ENCODE measurements around the gene PCDHGA6.

DNA sequence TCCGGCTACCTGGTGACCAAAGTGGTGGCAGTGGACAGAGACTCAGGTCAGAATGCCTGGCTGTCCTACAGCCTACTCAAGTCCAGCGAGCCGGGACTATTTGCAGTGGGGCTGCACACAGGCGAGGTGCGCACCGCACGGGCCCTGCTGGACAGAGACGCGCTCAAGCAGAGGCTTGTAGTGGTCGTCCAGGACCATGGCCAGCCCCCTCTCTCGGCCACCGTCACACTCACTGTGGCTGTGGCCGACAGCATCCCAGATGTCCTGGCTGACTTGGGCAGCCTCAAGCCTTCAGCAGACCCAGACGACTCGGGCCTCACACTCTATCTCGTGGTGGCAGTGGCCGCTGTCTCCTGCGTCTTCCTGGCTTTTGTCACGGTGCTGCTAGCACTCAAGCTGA, 16.7 kb upstream of the PCDHGA6 start:
- TF ChIP-seq, protein P1, sequence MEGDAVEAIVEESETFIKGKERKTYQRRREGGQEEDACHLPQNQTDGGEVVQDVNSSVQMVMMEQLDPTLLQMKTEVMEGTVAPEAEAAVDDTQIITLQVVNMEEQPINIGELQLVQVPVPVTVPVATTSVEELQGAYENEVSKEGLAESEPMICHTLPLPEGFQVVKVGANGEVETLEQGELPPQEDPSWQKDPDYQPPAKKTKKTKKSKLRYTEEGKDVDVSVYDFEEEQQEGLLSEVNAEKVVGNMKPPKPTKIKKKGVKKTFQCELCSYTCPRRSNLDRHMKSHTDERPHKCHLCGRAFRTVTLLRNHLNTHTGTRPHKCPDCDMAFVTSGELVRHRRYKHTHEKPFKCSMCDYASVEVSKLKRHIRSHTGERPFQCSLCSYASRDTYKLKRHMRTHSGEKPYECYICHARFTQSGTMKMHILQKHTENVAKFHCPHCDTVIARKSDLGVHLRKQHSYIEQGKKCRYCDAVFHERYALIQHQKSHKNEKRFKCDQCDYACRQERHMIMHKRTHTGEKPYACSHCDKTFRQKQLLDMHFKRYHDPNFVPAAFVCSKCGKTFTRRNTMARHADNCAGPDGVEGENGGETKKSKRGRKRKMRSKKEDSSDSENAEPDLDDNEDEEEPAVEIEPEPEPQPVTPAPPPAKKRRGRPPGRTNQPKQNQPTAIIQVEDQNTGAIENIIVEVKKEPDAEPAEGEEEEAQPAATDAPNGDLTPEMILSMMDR (tag by site-specific recombination; IDR thresholded peaks at IDR 0.05), result no peak
- no peak for TF ChIP-seq ZNF311 (tag by site-specific recombination; IDR thresholded peaks at IDR 0.05; ENCODE audit: borderline replicate concordance)
- TF ChIP-seq YY1 (tag by site-specific recombination; IDR thresholded peaks at IDR 0.05), result no peak
- no peak for TF ChIP-seq IKZF3 (tag by site-specific recombination; IDR thresholded peaks at IDR 0.05)
- TF ChIP-seq ZNF707 (tag by site-specific recombination; IDR thresholded peaks at IDR 0.05), result no peak
- no peak for TF ChIP-seq SETDB1 (IDR thresholded peaks at IDR 0.05; ENCODE audit: insufficient read length, low read length)
- TF ChIP-seq GLIS1 (tag by site-specific recombination; IDR thresholded peaks at IDR 0.05), result no peak
- TF ChIP-seq, protein P2, sequence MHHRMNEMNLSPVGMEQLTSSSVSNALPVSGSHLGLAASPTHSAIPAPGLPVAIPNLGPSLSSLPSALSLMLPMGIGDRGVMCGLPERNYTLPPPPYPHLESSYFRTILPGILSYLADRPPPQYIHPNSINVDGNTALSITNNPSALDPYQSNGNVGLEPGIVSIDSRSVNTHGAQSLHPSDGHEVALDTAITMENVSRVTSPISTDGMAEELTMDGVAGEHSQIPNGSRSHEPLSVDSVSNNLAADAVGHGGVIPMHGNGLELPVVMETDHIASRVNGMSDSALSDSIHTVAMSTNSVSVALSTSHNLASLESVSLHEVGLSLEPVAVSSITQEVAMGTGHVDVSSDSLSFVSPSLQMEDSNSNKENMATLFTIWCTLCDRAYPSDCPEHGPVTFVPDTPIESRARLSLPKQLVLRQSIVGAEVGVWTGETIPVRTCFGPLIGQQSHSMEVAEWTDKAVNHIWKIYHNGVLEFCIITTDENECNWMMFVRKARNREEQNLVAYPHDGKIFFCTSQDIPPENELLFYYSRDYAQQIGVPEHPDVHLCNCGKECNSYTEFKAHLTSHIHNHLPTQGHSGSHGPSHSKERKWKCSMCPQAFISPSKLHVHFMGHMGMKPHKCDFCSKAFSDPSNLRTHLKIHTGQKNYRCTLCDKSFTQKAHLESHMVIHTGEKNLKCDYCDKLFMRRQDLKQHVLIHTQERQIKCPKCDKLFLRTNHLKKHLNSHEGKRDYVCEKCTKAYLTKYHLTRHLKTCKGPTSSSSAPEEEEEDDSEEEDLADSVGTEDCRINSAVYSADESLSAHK (tag by site-specific recombination; IDR thresholded peaks at IDR 0.05), result no peak

Measured in HEK293 (cell line).